Head of caudate nucleus (tissue), 42 donors: ENCODE data around the gene SEPTIN12.
"Not testable (repeated sequence)": the region's sequence is repeated elsewhere in the genome, so short reads cannot be mapped to it uniquely, and the experiment has no call there.

ENCODE experiments used
- DNase-seq, 42 donors: peaks; one replicate each; pipeline versions ENCODE4 v3.0.0 to v3.0.0-alpha.2; 2020 to 2021; ENCODE audit warnings: mixed read lengths in 7 of 42
- intact Hi-C: fragments of 100-400 bp; cut with DNase I; formaldehyde crosslinking; loops from one replicate; pipeline ENCODE4 v1.15.0; 2022

Gene SEPTIN12

DNA sequence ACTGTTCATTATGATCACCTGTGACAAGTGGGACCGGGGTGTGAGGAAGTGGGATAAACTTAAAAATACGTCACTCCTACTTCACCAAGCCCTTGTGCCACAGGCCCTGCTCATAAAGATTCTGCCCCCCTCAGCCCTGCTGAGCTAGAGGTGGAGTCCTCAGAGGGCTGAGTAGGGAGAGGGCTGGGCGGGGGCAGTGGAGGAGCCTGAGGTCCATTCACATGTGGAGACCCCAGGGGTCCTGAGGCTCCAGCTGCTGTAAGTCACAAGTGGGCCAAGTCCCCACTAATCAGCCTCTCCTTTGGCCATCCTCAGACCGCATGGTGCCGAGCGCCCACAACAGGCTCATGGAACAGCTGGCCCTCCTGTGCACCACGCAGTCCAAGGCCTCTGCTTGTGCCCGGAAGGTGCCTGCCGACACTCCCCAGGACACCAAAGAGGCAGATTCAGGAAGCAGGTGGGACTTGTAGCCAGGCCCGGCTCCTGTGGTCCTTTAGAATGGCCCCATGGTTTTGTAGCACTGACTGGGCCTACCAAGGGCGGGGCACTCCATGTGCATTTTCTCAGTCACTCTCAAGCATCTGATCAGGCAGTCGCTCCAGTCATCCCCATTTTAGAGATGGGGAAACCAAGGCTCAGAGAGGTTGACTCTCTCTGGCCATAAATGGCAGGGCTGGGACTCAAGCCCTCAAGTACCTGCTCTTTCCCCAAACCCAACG, 43.4 kb downstream of the SEPTIN12 start:
- no peak for DNase-seq
- intact Hi-C loops = no loop called here

DNA sequence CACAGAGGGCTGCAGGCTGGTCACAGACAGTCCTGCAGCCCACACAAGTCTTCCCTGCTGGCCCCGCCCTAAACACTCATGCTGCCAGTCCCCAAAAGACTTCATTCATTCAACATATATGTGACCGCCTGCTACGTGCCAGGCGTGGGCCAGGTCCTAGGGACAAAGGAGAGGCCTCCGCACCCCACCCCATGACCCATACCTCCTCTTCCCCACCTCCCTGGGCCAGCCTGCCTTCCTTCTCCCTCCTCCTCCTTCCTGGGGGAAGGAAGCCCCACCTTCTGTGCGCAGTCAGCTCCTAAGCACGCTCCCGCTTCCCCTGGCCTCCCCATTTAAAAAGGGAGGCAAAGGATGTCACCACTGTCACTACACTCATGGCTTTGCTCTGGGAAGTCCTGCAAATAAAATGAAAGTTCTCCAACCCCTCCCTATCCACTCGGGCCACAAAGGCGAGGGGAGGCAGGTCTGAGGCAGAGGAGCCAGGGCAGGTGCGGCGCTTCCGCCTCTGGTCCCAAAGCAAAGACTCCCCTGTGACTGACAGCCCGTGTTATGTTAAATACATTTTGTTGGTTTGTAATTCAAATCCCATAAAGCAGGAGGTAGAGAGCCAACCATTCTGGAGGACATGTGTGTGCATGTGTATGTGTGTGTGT, 44.8 kb downstream of the SEPTIN12 start:
- intact Hi-C loops = no loop called here

DNA sequence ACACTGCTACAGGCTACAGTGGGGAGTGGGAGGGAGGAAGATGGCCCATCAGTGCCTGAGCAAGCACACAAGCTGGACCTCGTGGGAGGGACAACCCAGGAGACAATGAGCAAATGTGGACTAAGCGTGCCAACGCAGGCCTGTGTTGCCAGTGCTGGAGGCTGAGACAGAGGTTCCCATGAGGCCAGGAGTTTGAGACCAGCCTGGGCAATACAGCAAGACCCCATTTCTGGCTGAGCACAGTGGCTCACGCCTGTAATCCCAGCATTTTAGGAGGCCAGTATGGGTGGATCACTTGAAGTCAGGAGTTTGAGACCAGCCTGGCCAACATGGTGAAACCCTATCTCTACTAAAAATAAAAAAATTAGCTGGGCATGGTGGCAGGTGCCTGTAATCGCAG, 49.8 kb downstream of the SEPTIN12 start:
- DNase-seq = not testable (repeated sequence)
- intact Hi-C loops = loop anchor here (10.0 kb wide), 1 partner anchor 106 kb away; the partner anchor contains the start of genes GLYR1 and UBN1

More for the DNA sequence above, 44.8 kb downstream of the SEPTIN12 start:
- DNase-seq = no peak

DNA sequence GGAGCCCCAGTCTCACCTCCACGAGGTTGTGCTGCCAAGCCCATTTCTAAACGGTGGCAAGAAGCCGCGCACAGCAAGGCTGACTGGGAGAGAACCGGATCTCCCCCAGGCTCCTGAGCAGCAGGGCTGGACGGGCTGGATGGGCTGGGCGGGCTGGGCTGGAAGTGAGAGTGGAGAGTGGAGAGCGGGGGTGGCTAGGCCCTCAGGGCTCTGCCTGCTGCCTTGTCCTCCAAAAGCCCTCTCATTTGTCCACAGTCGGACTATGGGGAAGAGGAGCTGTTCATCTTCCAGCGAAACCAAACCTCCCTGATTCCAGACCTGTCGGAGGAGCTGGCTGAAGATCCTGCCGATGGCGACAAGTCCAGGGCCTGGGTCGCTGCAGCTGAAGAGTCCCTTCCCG, 50.6 kb downstream of the SEPTIN12 start:
- intact Hi-C loops = loop anchor here (10.0 kb wide), 1 partner anchor 107 kb away; the partner anchor contains the start of genes GLYR1 and UBN1
- DNase-seq = no peak

DNA sequence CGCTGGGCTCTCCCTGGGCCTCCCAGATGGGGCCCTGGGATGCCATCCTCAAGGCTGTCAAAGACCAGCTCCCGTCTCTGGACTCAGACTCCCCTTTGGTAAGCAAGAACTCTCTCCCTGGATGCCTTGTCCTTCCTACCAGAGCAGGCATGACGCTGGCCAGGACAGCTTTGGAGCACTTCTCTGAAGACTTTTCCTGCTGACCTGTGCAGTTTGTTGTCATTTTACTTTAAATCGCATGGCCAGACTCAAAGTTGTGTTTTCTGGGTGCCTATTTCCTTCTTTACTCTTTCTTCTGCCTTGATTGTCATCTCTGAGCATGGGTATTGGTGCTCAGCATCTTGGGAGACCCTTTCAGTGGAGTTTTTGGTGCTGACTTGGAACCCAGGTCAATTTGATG, 51.6 kb downstream of the SEPTIN12 start:
- intact Hi-C loops = loop anchor here (10.0 kb wide), 1 partner anchor 108 kb away; the partner anchor contains the start of genes GLYR1 and UBN1
- DNase-seq = no peak

DNA sequence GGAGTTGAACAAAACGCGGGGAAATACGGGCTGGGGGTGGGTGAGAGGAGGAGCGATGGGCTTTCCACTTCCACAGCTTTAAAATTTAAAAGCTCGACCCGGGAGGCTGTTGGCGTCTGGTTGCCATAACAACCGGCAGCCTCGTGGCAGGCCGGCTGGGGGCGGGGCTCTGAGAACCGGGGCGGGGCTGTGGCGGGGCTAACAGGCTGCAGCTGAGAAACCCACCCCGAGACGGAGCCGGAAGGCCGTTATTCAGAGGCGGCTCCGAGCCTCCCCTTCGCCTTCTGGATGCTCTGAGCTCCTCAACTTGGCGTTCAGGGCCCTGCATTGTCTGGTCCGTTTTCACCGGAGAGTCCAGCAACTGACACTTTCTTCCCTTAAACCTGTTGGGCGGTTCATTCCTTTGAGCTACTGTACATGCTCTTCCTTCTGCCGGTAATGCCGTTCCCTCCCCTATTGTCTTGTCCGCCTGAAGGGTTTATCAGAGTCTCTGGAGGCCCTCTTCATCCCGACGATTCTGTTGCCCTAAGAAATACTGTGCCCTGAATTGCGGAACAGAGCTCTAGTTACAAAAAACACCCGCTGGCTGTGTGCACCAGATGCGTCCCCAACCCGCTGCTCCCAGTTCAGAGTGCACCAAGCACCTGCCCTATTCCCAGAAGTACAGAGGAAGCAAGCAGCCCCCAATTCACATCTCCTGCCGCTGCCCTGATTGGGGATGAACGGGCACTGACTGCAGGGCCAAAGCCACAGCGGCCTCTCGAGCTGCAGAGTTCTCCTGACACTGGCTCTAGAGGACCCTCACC, 53.2 kb downstream of the SEPTIN12 start:
- peak; percentile 75 to 94 (median 89) for DNase-seq
- intact Hi-C loops = loop anchor here (10.0 kb wide), 1 partner anchor 110 kb away; the partner anchor contains the start of genes GLYR1 and UBN1

DNA sequence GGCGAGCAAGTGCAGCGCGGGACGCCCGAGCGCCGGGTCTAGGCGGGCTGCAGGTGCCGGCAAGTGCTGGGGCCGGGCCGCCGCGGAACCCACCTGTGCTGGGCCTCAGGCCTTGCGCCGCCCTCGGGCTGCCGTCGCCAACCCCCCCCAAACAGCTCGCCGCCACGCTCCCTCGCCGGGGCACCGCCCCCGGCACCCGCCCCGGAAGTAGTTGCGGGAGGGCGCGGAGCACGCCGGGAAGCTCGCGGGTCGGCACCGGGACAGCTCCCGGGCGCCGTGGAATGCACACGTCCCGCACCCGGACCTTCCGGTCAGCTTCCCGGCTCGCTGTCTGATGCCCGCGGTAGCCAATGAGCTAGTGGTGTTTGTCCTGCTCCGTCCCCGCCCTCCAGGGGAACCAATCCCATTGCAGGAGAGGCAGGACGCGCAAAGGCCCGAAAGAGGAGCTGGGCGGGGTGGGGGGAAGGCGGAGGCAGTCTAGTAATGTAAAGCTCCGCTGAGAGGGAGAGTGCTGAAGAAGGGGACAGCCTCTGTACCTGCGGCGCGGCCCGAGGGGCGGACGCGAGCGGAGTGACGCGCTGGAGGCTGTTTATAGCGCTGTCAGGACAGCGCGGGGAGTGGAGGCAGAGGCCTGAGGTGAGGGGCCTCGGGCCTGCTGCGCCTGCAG, 53.9 kb downstream of the SEPTIN12 start, which contains the start of the genes ANKS3 and DNAAF8:
TSS of gene ANKS3 (minus strand) at position 209 of the 667 bp plus-strand sequence. CDS start 4,122 bp downstream, outside the sequence.
TSS of gene DNAAF8 (plus strand) at position 475 of the 667 bp plus-strand sequence. CDS start 1,978 bp downstream, outside the sequence.
- peak; percentile 90 to 98 (median 96) for DNase-seq
- intact Hi-C loops = loop anchor here (10.0 kb wide), 1 partner anchor 111 kb away; the partner anchor contains the start of genes GLYR1 and UBN1

- intact Hi-C loops = loop anchor here (10.0 kb wide), 1 partner anchor 111 kb away; the partner anchor contains the start of genes GLYR1 and UBN1
- peak in 17 of 42 donors; percentile 5 to 51 (median 17) for DNase-seq
These were observed 54.4 kb downstream of the SEPTIN12 start for GRCh38 chr16:4733747-4734062.

DNA sequence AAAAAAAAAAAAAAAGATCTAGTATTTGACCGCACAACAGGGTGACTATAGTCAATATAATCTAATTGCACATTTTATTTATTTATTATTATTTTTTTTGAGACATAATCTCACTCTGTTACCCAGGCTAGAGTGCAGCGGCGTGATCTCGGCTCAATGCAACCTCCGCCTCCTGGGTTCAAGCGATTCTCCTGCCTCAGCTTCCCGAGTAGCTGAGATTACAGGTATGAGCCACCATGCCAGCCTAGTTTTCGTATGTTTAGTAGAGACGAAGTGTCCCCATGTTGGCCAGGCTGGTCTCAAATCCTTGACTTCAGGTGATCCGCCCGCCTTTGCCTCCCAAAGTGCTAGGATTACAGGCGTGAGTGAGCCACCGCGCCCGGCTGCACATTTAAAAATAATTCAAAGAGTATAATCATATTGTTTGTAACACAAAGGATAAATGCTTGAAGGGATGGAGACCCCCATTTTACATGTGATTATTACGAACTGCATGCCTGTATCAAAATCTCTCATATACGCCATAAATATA, 54.9 kb downstream of the SEPTIN12 start:
- intact Hi-C loops = loop anchor here (10.0 kb wide), 1 partner anchor 112 kb away; the partner anchor contains the start of genes GLYR1 and UBN1
- peak in 1 of 42 donors; percentile 5 for DNase-seq

GRCh38 chr16:4729876-4730275, 58.3 kb downstream of the SEPTIN12 start:
- DNase-seq = no peak
- intact Hi-C loops = loop anchor here (10.0 kb wide), 1 partner anchor 115 kb away; the partner anchor contains the start of genes GLYR1 and UBN1

- intact Hi-C loops = no loop called here
- no peak for DNase-seq
These were observed 59.5 kb downstream of the SEPTIN12 start for GRCh38 chr16:4728676-4729075.
